DOHH2 (cell line): ENCODE results near the gene SLC8A1.

Experiments
- H3F3A ChIP-seq: fragments of 200-600 bp; sonication (generic), shearing (Covaris generic); 2 replicates; pipeline ENCODE4 v1.6.0; 2016; ENCODE audit warnings: antibody characterized with exemption, mild to moderate bottlenecking; ENCODE audit not compliant: control insufficient read depth, insufficient read depth
- H3K27ac ChIP-seq: fragments of 200-600 bp; sonication (generic); 2 replicates; pipeline ENCODE4 v1.5.1; 2014; ENCODE audit warnings: low read depth, mild to moderate bottlenecking, low read length, moderate library complexity
- H3K27me3 ChIP-seq: fragments of 200-600 bp; sonication (generic); 2 replicates; pipeline ENCODE4 v1.6.1; 2014; ENCODE audit warnings: mild to moderate bottlenecking, low read length, mixed read lengths; ENCODE audit not compliant: control insufficient read depth
- H3K36me3 ChIP-seq: fragments of 200-600 bp; sonication (generic); 2 replicates; pipeline ENCODE4 v1.6.1; 2014; ENCODE audit warnings: mild to moderate bottlenecking, low read length, moderate library complexity, mixed read lengths; ENCODE audit not compliant: control insufficient read depth
- H3K4me1 ChIP-seq: fragments of 200-600 bp; sonication (generic); 2 replicates; pipeline ENCODE4 v1.6.1; 2014; ENCODE audit warnings: mild to moderate bottlenecking, low read length, mixed read lengths; ENCODE audit not compliant: control insufficient read depth
- H3K4me2 ChIP-seq: fragments of 200-600 bp; sonication (generic); 2 replicates; pipeline ENCODE4 v1.6.0; 2014; ENCODE audit warnings: mild to moderate bottlenecking, low read length, moderate library complexity
- H3K4me3 ChIP-seq: fragments of 200-600 bp; sonication (generic); 2 replicates; pipeline ENCODE4 v1.5.1; 2014; ENCODE audit warnings: mild to moderate bottlenecking, low read length, mixed read lengths
- H3K79me2 ChIP-seq: fragments of 200-600 bp; sonication (generic); 2 replicates; pipeline ENCODE4 v1.6.1; 2014; ENCODE audit warnings: mild to moderate bottlenecking, low read length, mixed read lengths; ENCODE audit not compliant: control insufficient read depth
- H3K9me2 ChIP-seq: fragments of 200-600 bp; sonication (generic); replicated peaks from 2 replicates; pipeline ENCODE4 v1.6.1; 2014; ENCODE audit warnings: mild to moderate bottlenecking, low read length, mixed read lengths; ENCODE audit not compliant: control insufficient read depth
- H3K9me3 ChIP-seq: fragments of 200-600 bp; sonication (generic); 2 replicates; pipeline ENCODE4 v1.6.1; 2014; ENCODE audit warnings: antibody characterized with exemption, low read length, mixed read lengths; ENCODE audit not compliant: control insufficient read depth, insufficient read depth
- H4K20me1 ChIP-seq: fragments of 200-600 bp; sonication (generic); 2 replicates; pipeline ENCODE4 v1.6.0; 2014; ENCODE audit warnings: low read depth, mild to moderate bottlenecking, antibody characterized with exemption, low read length, moderate library complexity; ENCODE audit not compliant: control insufficient read depth, insufficient read depth
- CTCF ChIP-seq: fragments of 200-600 bp; sonication (generic); IDR thresholded peaks from one replicate; pipeline ENCODE4 v1.5.1; 2014; ENCODE audit warnings: antibody characterized with exemption, mild to moderate bottlenecking, low read depth, low read length; ENCODE audit not compliant: poor library complexity, severe bottlenecking
- EZH2phosphoT487 ChIP-seq: fragments of 200-600 bp; sonication (generic); IDR thresholded peaks from 2 replicates; pipeline ENCODE4 v1.6.1; 2017; ENCODE audit warnings: borderline replicate concordance, mild to moderate bottlenecking, antibody characterized with exemption, low read length, moderate library complexity, mixed read lengths

The SLC8A1 gene

GRCh38 chr2:40384233-40384632 lies 67.7 kb downstream of the SLC8A1 start:
- H3K9me3 ChIP-seq: peaks cover 24% of the 10 kb centered on the region
- H3K27ac ChIP-seq: no peak overlapping the region
- peaks cover 35% of the 10 kb centered on the region for H3K36me3 ChIP-seq
- no peaks in the 10 kb centered on the region for H3K9me2 ChIP-seq
- no peaks in the 10 kb centered on the region for H3K4me1 ChIP-seq
- H3K79me2 ChIP-seq: peaks cover 10% of the 10 kb centered on the region
- no peaks in the 10 kb centered on the region for H3K27me3 ChIP-seq
- H4K20me1 ChIP-seq: no peaks in the 10 kb centered on the region
- TF ChIP-seq EZH2phosphoT487: no peak
- TF ChIP-seq CTCF: no peak
- H3F3A ChIP-seq: no peaks in the 10 kb centered on the region
- no peak overlapping the region for H3K4me3 ChIP-seq
- no peak overlapping the region for H3K4me2 ChIP-seq

- Histone ChIP-seq H3K4me3 (no peak overlapping the region), H3K4me2 (no peak overlapping the region), H3K9me3 (peaks cover 25% of the 10 kb centered on the region), H4K20me1 (no peaks in the 10 kb centered on the region), H3K9me2 (no peaks in the 10 kb centered on the region), H3K27ac (no peak overlapping the region), H3K79me2 (peaks cover 3% of the 10 kb centered on the region; the same call in 1 of the 2 replicates), H3K27me3 (no peaks in the 10 kb centered on the region), H3F3A (no peaks in the 10 kb centered on the region), H3K36me3 (peaks cover 30% of the 10 kb centered on the region), H3K4me1 (no peaks in the 10 kb centered on the region)
- no peak for TF ChIP-seq CTCF
Measured at GRCh38 chr2:40380721-40381120, 71.2 kb downstream of the SLC8A1 start.

GRCh38 chr2:40380041-40380440 lies 71.8 kb downstream of the SLC8A1 start:
- Histone ChIP-seq H3K4me1 (no peaks in the 10 kb centered on the region), H3K4me3 (no peak overlapping the region), H3K4me2 (no peak overlapping the region), H3K9me2 (no peaks in the 10 kb centered on the region), H3K36me3 (peaks cover 30% of the 10 kb centered on the region), H3K9me3 (peaks cover 25% of the 10 kb centered on the region), H4K20me1 (no peaks in the 10 kb centered on the region), H3K27me3 (no peaks in the 10 kb centered on the region), H3F3A (no peaks in the 10 kb centered on the region), H3K79me2 (peaks cover 6% of the 10 kb centered on the region; the same call in 1 of the 2 replicates), H3K27ac (no peak overlapping the region)
- TF ChIP-seq CTCF (no peak), EZH2phosphoT487 (no peak)
